Vagina (tissue), 2 donors: ENCODE data around the gene VEZT. TPM values are rescaled to one million over a fixed set of nuclear protein-coding genes. Genes with fewer than 3 reads are reported as not detected.

Experiments used
- DNase-seq, 2 donors: peaks; one replicate each; pipeline ENCODE4 v3.0.0-alpha.2; 2017; ENCODE audit errors: extremely low spot score in 2 of 2
- H3K27ac ChIP-seq: fragments of 200-600 bp; sonication (generic); one replicate; pipeline ENCODE4 v1.5.1; 2019
- H3K27me3 ChIP-seq: fragments of 200-600 bp; sonication (generic); one replicate; pipeline ENCODE4 v1.5.1; 2019
- H3K36me3 ChIP-seq, 2 donors: fragments of 200-600 bp; sonication (generic); one replicate each; pipeline ENCODE4 v1.5.1; 2017 to 2019
- H3K4me1 ChIP-seq: fragments of 200-600 bp; sonication (generic); one replicate; pipeline ENCODE4 v1.5.1; 2019
- H3K4me3 ChIP-seq, 2 donors: fragments of 200-600 bp; sonication (generic); 1 replicate in 1 of 2; 2 replicates in 1 of 2; pipeline ENCODE4 v1.5.1; 2016 to 2019
- H3K9me3 ChIP-seq: fragments of 200-600 bp; sonication (generic); one replicate; pipeline ENCODE4 v1.5.1; 2019
- POLR2A ChIP-seq, 2 donors: fragments of 450-650 bp; IDR thresholded peaks; one replicate each; pipeline ENCODE4 v1.6.1; 2017; ENCODE audit warnings: antibody characterized with exemption in 2 of 2, mild to moderate bottlenecking in 2 of 2, moderate library complexity in 2 of 2
- POLR2AphosphoS5 ChIP-seq, 2 donors: sonication (generic); formaldehyde crosslinking; IDR thresholded peaks; one replicate each; pipeline ENCODE4 v1.9.0; 2017; ENCODE audit warnings: antibody characterized with exemption in 2 of 2, mild to moderate bottlenecking in 2 of 2, low read depth in 1 of 2; ENCODE audit not compliant: insufficient read depth in 1 of 2
- intact Hi-C: fragments of 100-400 bp; cut with DNase I; formaldehyde crosslinking; loops from one replicate; pipeline ENCODE4 v1.15.1; 2023
- total RNA-seq: library from RNA; depleted of rRNA; stranded (reverse); fragments of >200 nt; gene quantifications from one replicate; pipeline ENCODE4 v1.2.3, GENCODE V29; 2016
- TF ChIP-seq, protein P1 (sequence below), 3 experiments: fragments of 450-650 bp in 2 of 3; fragments of 200-600 bp in 1 of 3; sonication (generic) in 1 of 3; IDR thresholded peaks; one replicate each; pipeline ENCODE4 v1.5.1; 2017 to 2019; ENCODE audit warnings: antibody characterized with exemption in 3 of 3, mild to moderate bottlenecking in 2 of 3, moderate library complexity in 2 of 3

VEZT gene
- total RNA-seq, 1 donor from 2014 or later = 63.3 TPM

DNA sequence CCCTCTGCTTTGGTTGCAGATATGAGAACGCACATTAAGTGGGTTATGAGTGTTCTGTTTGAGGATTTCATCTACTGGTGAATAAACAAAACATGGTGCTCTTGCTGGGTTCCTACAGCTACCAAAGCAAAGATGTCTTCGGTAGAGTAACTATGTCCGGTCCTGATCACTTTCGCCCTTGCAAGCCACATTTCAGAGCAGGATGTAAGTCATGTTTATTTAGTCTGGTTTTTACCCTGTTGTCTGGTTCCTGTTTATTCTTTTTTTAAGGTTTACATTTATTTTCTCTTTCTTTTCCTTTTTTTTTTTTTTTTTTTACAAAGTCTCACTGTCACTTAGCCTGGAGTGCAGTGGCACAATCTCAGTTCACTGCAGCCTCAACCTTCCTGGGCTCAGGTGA lies 99.2 kb downstream of the VEZT start:
- Histone ChIP-seq H3K9me3 (no peaks in the 10 kb centered on the region), H3K36me3 (no peaks in the 10 kb centered on the region), H3K4me1 (no peaks in the 10 kb centered on the region), H3K27ac (no peak overlapping the region), H3K4me3 (no peak overlapping the region), H3K27me3 (no peaks in the 10 kb centered on the region)
- intact Hi-C loops = no loop called here
- DNase-seq = no peak
- TF ChIP-seq, protein P1, sequence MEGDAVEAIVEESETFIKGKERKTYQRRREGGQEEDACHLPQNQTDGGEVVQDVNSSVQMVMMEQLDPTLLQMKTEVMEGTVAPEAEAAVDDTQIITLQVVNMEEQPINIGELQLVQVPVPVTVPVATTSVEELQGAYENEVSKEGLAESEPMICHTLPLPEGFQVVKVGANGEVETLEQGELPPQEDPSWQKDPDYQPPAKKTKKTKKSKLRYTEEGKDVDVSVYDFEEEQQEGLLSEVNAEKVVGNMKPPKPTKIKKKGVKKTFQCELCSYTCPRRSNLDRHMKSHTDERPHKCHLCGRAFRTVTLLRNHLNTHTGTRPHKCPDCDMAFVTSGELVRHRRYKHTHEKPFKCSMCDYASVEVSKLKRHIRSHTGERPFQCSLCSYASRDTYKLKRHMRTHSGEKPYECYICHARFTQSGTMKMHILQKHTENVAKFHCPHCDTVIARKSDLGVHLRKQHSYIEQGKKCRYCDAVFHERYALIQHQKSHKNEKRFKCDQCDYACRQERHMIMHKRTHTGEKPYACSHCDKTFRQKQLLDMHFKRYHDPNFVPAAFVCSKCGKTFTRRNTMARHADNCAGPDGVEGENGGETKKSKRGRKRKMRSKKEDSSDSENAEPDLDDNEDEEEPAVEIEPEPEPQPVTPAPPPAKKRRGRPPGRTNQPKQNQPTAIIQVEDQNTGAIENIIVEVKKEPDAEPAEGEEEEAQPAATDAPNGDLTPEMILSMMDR (IDR thresholded peaks at IDR 0.05) = no peak
- no peak for TF ChIP-seq POLR2A (IDR thresholded peaks at IDR 0.05)
- TF ChIP-seq POLR2AphosphoS5 (IDR thresholded peaks at IDR 0.05; ENCODE audit: insufficient read depth in 1 of 2, low read depth in 1 of 2) = no peak

DNA sequence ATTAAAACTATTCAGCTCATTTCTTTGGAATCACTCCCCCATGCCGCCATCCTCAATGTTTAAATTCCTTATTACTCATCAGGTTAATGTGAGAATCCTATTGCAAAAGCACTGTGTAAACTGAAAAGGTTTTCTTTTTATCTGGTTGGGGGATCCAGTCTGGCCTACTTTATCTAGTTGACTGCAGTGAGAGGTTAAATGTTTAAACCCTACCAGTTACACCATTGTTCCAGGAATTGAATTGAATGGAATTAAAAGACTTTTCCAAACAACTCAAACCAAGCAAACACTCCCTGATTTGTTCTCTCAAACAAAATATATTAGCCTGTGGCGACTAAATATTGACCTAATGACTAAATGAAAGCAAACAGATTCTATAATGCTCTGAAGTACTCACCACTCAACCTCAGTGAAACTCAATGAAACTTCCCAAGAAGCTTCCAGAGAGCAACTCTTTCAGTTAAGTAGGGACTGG lies 100.5 kb downstream of the VEZT start:
- intact Hi-C loops = no loop called here
- H3K9me3 ChIP-seq = no peaks in the 10 kb centered on the region
- H3K4me1 ChIP-seq = no peaks in the 10 kb centered on the region
- TF ChIP-seq POLR2A (IDR thresholded peaks at IDR 0.05) = no peak
- TF ChIP-seq, protein P1 (IDR thresholded peaks at IDR 0.05) = no peak
- no peak for TF ChIP-seq POLR2AphosphoS5 (IDR thresholded peaks at IDR 0.05; ENCODE audit: insufficient read depth in 1 of 2, low read depth in 1 of 2)
- no peak for DNase-seq
- H3K36me3 ChIP-seq = no peaks in the 10 kb centered on the region
- H3K4me3 ChIP-seq = no peak overlapping the region
- no peak overlapping the region for H3K27ac ChIP-seq
- no peaks in the 10 kb centered on the region for H3K27me3 ChIP-seq

DNA sequence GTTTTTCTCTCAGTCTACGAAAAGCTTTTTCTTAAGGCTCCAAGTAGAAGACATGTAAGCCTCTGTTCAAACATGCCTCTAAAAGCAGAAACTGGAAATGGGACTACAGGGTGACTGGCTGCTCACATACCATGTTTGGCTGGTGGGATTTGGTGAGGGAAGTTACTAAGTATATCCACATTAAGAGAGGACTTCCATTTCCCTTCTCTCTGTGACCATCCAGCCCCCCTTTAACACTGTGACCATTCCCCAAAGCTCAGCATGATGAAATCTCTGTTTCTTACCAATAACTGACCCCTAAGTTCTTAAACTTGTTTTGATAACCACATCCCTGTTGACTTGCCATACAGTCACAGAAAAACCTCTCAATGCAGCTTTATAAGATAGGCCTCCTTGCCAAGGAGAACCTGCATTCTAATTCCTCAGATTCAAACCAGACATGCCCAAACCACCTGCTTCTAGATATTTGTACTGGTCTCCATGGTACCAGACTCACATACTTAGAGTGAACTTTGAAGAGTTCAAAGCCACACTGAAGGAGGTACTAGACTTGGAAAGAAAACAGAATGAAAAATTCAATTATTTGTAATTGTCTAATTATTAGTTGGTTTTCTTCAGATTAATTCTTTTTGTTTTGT lies 102.2 kb downstream of the VEZT start:
- no peak for DNase-seq

DNA sequence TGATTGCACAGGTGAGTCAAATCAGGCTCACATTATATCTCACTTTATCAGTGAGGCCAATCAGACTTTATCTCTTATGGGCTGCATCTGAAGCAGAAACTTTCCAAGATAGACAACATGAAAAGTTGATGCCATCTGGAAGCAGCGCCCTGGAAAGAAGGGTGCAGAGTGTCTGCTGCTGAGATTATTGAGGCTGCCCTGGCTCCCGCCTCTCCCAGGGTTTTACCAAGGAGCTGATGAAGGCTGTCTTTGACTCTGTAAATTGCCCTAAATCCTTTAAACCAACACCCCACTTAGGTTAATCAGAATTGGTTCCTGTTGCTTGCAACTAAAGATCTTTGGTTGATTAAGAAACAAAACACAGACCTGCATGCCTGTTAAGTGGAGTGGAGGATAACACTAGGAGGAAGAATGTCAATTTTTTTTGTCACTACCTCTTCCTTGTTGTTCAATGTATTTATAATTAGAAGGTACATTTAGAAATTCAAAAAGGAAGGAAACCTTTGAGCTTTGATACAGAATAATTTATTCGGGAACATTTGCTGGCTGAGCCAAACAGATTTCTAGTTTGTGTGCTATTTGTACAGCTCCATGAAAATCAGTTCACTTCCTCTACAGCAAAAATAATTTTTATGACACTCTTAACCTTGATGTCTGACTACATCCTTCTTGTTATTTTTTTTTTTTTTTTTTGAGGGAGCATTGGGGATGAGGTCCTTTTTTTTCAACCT lies 104.1 kb downstream of the VEZT start:
- Histone ChIP-seq H3K4me1 (no peaks in the 10 kb centered on the region), H3K36me3 (no peaks in the 10 kb centered on the region), H3K27me3 (no peaks in the 10 kb centered on the region), H3K4me3 (no peak overlapping the region), H3K9me3 (no peaks in the 10 kb centered on the region), H3K27ac (no peak overlapping the region)
- intact Hi-C loops = no loop called here
- DNase-seq = no peak
- TF ChIP-seq POLR2A (IDR thresholded peaks at IDR 0.05) = no peak
- TF ChIP-seq POLR2AphosphoS5 (IDR thresholded peaks at IDR 0.05; ENCODE audit: insufficient read depth in 1 of 2, low read depth in 1 of 2) = peak in 1 of 2 donors; percentile 68
- TF ChIP-seq, protein P1 (IDR thresholded peaks at IDR 0.05) = no peak

More for the DNA sequence above, 102.2 kb downstream of the VEZT start:
- Histone ChIP-seq H3K4me1 (no peaks in the 10 kb centered on the region), H3K36me3 (no peaks in the 10 kb centered on the region), H3K9me3 (no peaks in the 10 kb centered on the region), H3K4me3 (no peak overlapping the region), H3K27ac (no peak overlapping the region), H3K27me3 (no peaks in the 10 kb centered on the region)
- no peak for TF ChIP-seq POLR2AphosphoS5 (IDR thresholded peaks at IDR 0.05; ENCODE audit: insufficient read depth in 1 of 2, low read depth in 1 of 2)
- TF ChIP-seq, protein P1 (IDR thresholded peaks at IDR 0.05) = no peak
- TF ChIP-seq POLR2A (IDR thresholded peaks at IDR 0.05) = no peak
- intact Hi-C loops = no loop called here

DNA sequence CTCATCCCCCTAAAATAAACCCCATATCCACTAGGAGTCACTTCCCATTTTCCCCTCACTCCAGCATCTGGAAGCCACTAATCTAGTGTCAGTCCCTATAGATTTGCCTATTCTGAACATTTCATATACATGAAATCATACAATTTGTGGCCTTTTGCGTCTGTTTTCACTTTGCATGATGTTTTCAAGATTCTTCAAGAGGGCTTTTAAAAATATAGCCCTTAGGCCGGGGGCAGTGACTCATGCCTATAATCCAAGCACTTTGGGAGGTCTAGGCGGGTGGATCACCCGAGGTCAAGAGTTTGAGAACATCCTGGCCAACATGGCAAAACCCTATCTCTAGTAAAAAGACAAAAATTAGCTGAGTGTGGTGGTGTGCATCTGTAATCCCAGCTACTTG lies 104.7 kb downstream of the VEZT start:
- intact Hi-C loops = no loop called here
- no peaks in the 10 kb centered on the region for H3K4me1 ChIP-seq
- no peaks in the 10 kb centered on the region for H3K9me3 ChIP-seq
- H3K36me3 ChIP-seq = no peaks in the 10 kb centered on the region
- H3K4me3 ChIP-seq = no peak overlapping the region
- no peaks in the 10 kb centered on the region for H3K27me3 ChIP-seq
- DNase-seq = no peak
- TF ChIP-seq POLR2AphosphoS5 (IDR thresholded peaks at IDR 0.05; ENCODE audit: insufficient read depth in 1 of 2, low read depth in 1 of 2) (no peak), POLR2A (IDR thresholded peaks at IDR 0.05) (no peak)
- TF ChIP-seq, protein P1 (IDR thresholded peaks at IDR 0.05) = no peak
- H3K27ac ChIP-seq = no peak overlapping the region
